Measurements from ENCODE around the gene ASCL1.

Gene ASCL1

DNA sequence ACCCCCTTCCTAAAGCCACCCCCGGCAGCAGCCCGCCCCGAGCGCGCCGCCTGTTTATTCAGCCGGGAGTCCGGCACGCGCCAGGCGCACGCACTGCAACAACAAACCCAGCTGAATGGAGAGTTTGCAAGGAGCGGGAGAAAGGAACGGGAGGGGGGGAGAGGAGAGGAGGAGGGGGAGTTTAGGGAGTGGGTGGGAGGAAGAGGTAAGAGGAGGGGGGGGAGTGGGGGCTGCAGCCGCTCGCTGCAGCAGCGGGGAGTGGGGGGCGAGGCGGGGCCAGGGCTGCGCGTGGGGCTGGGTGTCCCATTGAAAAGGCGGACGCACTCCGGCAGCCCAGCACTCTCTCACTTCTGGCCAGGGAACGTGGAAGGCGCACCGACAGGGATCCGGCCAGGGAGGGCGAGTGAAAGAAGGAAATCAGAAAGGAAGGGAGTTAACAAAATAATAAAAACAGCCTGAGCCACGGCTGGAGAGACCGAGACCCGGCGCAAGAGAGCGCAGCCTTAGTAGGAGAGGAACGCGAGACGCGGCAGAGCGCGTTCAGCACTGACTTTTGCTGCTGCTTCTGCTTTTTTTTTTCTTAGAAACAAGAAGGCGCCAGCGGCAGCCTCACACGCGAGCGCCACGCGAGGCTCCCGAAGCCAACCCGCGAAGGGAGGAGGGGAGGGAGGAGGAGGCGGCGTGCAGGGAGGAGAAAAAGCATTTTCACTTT, at the start of gene ASCL1:
Gene ASCL1, plus strand, starts transcription at position 336 of the 712 bp plus-strand sequence. CDS start 571 bp downstream, outside the sequence.
- DNase-seq (ENCODE audit: low spot score): no peak
- no peak for FAIRE-seq

DNA sequence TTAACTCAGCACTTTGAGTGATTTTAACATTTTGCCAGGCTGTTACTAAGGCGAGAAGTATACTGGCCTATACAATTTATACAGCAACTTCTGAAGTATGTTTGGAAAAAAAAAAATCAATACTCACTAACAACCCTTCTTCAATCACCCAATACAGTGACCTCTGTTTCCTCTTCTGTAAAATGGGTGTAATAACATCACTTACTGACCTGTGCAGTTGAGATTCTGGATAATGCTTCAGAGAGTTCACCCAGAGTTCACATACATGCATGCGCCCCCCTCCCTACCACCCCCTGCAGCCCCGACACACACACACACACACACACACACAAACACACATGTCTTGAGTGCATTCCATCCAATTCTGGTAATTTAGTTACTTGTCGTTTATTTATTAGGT, 49.6 kb upstream of the ASCL1 start:
- FAIRE-seq (no peak), DNase-seq (ENCODE audit: low spot score) (no peak)

DNA sequence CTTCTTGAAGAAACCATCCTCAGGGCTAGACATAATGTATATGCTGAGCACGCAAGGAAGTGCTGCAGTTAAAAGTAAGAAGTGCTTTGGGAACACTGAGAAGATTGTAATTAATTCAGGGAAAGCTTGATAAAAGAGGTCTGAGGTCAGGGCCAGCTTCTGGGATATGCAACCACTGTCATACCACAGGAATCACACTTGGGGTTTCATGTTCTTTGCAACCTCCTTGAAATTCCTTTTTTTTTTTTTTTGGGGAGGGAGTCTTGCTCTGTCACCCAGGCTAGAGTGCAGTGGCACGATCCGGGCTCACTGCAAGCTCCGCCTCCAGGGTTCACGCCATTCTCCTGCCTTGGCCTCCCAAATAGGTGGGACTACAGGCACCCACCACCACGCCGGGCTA, 47.3 kb upstream of the ASCL1 start:
- DNase-seq (ENCODE audit: low spot score) (no peak), FAIRE-seq (no peak)

DNA sequence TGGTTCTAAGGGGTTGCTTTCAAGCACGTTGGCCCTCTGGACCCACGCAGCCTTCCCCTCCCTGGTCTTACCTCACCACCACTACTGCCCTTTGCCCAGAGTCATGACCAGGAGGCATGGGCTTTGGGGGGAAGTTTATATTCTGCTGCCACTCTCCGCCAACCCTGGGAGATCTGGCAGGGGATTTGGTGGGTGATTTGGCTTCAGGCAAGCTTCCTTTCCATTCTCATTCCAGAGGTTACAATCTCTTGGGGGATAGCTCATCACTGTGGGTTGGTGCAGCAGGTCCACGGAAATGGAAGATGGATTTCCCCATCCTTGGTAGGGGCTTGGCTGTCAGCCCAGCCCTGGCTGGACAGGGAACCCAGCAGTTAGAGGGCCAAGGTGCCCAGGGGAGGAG, 46.7 kb upstream of the ASCL1 start:
- FAIRE-seq (no peak), DNase-seq (ENCODE audit: low spot score) (no peak)

DNA sequence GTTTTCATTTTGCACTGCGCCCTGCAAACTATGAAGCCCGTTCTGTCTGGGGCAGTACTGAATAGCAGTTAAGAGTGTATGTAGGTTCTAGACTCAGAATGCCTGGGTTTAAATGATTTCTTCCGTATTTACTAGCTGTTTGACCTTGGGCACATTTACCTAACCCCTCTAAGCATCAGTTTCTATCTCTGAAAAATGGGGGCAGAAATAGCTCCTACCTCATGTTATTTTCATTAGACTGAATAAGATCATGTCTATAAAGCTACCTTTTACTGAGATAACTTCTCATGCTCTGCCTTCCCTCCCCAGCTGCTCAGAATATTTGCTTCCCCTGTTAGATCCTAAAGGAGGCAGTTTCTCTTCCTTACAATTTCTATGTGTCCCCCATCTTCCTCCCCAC, 46.2 kb upstream of the ASCL1 start:
- FAIRE-seq (no peak), DNase-seq (ENCODE audit: low spot score) (no peak)

DNA sequence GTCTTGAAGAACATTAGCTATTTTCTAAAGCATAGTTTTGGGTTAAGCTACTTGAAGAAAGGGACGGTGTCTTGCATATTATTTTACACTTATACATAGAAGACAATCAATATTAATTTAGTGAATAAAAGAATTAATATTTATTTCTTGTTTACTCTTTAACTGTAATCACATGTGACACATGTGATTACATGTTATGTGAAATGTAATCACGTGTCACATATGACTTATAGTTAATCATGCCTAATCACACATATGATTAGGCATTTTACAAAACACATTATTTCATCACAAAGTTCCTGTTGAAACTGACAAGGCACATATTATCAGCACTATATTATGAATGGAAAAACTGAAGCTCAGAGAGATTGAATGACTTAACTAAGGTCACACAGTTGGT, 45.2 kb upstream of the ASCL1 start:
- FAIRE-seq (no peak), DNase-seq (ENCODE audit: low spot score) (no peak)

DNA sequence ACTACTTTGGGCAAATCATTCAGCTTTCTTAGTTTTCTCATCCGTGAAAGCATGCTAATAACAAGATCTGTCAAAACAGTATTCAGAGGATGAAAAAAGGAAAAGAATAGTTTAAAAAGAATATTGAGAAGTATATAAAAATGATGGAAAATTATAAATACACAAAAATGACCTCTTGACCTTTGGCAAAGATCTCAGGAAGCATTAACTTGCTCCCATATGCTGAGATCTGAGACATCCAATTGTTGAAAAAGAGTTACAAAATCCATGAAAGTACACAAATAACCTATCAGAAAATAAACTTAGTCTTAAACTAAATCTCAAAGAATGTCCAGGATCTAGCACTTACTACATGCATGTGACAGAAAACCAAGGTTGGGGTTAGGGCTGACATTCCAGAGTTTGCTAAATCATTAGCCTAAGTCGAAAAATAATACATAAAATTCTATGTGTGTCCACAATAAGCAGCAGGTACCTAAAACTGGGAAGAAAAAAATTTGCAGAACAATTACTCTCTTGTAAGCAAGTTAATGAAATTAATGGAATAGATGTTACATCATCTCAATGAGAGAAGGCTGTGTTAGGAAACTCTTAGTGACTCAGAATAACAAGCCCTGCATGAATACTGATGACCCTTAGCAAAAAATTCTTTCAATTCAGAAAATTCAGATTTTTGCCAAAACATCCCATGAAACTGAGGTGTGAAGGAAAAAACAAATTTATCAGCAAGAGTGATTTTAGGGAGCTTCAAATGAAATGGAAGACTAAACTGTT, 43.8 kb upstream of the ASCL1 start:
- FAIRE-seq (no peak), DNase-seq (ENCODE audit: low spot score) (no peak)

DNA sequence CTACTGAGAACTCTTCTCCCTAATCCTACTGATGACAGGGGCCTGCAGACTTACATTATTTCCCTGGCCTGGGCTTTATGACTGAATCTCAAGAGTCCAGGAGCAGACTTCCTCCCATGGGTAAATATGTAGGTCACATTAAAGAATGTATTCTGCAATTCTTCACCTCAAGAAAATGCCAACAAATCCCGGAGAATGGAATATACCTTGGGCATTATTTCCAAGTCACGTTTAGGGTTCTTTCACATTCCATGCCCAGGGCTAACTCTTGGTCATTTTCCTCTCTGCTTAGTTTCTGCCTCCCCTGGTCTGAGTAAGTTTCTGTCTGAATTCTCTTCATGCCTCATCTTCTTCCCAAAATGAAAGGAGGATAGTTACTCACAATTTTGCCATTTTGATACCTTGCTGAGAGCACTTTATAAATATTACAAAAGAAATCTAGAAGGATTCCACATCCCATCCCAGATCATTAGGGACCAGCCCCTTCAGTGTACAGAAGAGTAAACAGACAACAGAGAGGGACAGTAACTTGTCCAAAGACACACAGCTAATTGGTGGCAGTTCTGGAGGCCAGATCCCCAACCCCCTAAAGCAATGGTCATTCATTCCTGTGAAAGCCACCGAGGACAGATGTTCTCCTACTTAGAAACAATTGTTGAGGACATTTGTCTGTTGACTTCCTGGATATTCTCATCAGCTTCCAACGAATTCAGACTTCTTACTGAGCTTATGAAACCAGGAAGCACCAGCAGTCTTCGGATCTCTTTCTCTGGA, 41.0 kb upstream of the ASCL1 start:
- no peak for DNase-seq (ENCODE audit: low spot score)
- FAIRE-seq: no peak

DNA sequence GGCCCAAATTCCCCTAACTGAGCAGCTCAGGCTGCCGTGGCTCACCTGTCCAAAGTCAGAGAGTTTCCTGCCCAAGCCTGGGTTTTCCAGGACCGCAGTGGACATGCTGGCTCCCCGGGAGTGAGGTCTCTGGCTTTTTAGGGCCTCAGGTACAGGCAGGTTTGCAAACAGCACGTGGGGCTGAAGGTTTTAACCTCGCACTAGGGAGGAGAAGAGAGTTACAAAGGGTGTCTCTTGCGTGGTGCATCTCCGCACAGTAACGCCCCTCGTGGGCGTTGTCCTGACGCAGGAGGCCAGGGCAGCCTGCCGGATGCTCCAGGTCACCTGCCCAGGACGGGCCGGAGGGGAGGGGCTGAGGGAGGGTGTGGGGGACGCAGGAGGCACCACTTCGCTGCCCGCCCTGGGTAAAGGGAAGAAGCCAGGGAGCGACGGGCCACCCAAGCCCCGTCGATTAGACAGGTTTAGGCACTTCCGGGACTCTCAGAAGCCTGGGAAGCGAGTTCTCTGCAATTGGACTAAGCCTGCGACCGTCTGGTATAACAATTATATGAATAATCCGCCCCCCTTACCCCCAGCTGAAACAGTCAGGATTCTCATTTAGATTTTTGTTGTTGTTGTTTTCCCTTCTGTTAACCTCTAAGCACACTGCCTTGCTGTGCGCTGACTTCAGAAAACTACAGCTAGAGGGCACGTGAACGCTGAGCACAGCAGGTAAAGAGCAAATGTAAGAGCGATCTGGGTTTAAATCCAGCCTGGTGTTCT, 40.3 kb upstream of the ASCL1 start, which contains the start of gene PAH:
Gene PAH, minus strand, starts transcription at position 219 of the 762 bp plus-strand sequence. Its CDS starts 114 bp downstream, at position 105.
- no peak for DNase-seq (ENCODE audit: low spot score)
- FAIRE-seq: no peak

DNA sequence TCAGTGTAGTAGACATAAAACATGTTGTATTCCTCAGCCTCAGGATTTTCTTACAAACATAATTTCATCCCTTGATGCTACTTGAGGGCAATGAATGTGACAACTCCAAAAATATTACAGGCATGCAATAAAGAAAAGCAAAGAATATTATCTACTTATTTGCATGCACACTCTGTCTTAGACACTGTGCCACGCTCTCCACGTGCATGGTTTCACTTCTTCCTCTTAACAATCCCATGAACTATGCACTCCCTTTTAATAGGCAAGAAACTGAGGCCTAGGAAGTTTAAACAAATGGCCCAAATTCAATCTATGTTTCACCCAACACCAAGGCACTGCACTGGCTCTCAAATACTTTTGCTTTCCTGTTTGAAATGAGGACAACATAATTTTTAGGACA, 38.6 kb upstream of the ASCL1 start:
- FAIRE-seq (no peak), DNase-seq (ENCODE audit: low spot score) (no peak)

DNA sequence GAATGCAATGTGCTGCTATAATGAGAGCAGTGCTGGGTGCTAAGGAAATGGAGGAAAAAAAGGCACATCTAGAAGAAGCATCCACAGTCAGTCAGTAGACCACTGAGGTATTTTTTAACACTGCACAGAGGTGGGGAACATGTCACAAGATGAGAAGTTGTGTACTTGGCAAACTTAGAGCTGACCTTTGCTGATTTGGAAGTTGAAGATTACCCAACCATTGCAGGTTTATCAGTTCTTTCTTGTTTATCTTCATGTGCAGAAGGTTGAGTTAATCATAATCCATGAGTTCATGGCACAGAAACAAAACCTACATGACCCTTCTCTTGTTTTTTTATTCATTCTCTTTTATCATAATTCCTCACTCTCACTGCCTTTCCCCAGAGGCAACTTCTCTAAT, 37.2 kb upstream of the ASCL1 start:
- no peak for DNase-seq (ENCODE audit: low spot score)

DNA sequence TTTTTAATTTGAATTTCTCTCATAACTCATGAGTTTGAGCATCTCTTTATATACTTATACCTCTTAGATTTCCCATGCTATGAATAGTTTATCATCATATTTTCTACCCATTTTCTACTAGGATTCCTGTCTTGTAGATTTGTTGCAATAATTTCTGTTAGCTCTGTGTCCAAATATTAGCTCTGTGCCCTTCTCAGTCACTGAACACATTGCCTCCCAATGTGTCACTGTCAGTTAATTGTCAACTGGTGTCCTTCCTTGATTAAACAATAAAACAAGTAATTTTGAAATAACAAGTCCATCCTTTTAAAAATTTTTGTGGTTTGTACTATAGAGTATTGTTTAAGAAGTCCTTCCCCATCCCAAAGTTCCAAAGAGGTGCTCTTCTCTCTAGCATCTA, 36.2 kb upstream of the ASCL1 start:
- FAIRE-seq (no peak), DNase-seq (ENCODE audit: low spot score) (no peak)

More for the DNA sequence above, 37.2 kb upstream of the ASCL1 start:
- no peak for FAIRE-seq

DNA sequence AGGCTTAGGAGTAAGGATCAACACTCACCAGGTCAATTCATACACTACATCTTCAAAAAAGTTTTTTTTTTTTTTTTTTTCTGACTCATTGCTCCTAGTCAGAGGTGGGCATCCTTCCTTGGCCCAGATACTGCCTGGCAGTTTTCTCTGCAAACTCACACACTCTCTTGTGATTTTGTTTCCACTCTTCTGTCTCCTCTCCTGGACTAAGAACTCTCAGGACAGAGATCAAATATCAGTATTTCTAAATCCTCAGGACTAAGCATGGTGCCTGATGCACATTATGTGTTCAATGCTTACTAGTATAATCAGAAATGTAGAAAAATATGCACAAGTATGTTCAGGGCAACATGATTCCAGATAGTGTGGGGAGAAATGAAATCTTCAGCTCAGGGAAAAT, 30.3 kb upstream of the ASCL1 start:
- no peak for DNase-seq (ENCODE audit: low spot score)
- FAIRE-seq: no peak

DNA sequence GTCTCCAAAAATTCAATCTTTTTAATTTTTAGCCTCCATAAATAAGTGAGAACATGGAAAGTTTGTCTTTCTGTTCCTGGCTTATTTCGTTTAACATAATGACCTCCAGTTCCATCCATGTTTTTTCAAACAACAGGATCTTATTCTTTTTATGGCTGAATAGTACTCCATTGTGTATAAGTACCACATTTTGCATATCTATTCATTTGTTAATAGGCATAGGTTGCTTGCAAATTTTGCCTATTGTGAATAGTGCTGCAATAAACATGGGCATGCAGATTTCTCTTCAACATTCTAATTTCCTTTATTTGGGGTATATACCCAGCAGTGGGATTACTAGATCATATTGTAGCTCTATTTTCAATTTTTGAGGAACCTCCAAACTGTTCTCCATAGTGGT, 24.3 kb upstream of the ASCL1 start:
- FAIRE-seq (no peak), DNase-seq (ENCODE audit: low spot score) (no peak)

DNA sequence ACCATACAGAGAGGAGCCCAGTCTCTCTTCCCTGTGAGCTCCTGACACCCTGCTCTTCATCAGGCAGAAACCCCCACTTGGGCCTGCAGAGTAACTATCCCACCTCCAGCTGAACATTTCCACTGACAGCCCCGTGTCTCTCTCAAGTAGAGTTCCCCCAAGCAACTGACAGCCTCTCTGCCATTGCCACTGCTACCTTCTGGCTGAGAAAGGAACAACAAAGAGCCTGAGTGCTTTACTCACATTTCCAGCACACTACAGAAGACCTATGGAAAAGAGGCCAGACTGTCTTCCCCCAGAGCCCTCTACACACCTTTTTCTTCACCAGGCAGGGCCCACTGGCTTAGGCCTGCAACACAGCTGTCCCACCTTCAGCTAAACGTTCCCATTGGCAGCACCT, 18.4 kb upstream of the ASCL1 start:
- no peak for FAIRE-seq

DNA sequence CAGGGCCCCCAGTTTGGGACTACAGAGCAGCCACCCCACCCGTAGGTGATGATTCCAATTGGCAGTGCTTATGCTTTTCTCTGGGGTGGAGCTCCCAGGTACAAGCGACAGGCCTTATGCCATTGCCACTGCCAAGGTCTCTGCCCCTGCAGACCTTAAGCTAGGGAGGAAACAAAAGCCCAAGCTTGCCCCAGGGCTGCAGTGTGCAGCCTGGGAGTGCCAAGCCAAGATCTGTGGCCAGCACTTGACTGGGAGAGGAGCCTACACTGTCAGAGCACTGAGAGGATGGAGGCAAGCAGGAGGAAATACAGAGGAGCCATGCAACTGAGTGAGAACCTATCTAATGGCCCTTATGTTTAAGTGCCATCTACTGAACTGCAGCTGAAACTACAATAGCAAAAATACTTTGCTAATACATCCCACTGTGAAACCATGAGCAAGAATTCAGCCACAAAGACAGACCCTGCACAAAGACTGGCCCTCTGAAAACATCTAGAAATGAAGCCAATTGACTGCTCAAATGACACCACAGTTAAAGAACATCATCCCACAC, 17.7 kb upstream of the ASCL1 start:
- no peak for FAIRE-seq

More for the DNA sequence above, 18.4 kb upstream of the ASCL1 start:
- no peak for DNase-seq (ENCODE audit: low spot score)

DNA sequence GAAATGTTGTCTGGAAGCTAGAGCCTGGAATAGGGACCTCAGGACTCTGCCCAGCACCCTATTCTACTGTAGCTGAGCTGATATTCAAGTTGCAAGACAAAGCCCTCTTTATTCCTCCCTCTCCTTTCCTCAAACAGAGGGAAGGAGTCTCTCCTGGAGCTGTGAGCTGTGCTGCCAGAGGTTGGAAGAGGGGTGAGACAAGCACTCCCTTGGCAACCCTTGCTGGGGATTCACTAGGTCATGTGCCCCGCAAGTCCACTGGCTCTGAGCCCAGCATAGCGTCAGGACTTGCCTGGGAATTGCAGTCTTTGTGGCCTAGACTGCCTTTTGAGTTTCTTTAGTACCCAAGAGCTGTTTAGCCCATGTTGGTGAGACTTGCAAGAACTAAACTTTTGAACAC, 11.4 kb upstream of the ASCL1 start:
- DNase-seq (ENCODE audit: low spot score): no peak
- no peak for FAIRE-seq

More for the DNA sequence above, 17.7 kb upstream of the ASCL1 start:
- no peak for DNase-seq (ENCODE audit: low spot score)

DNA sequence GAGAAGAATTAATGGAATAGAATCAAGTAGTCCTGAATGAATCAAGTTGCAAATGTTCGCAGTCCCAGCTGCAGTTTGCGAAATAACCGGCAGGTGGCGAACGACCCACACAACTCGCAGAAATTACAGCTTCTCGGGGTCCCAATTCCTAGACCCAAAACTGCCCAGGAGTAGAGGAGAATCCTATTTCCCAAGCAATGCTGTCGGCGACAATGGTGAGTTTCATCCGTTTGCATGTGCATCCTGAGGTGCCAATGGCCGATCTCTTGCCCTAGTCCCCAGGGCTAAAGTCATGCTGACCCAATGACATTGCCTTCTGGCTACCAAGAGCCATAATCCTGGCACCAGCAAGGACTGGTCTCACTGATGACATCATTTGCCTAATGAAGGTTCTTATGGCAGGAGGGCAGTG, 8.5 kb upstream of the ASCL1 start:
- FAIRE-seq (no peak), DNase-seq (ENCODE audit: low spot score) (no peak)

DNA sequence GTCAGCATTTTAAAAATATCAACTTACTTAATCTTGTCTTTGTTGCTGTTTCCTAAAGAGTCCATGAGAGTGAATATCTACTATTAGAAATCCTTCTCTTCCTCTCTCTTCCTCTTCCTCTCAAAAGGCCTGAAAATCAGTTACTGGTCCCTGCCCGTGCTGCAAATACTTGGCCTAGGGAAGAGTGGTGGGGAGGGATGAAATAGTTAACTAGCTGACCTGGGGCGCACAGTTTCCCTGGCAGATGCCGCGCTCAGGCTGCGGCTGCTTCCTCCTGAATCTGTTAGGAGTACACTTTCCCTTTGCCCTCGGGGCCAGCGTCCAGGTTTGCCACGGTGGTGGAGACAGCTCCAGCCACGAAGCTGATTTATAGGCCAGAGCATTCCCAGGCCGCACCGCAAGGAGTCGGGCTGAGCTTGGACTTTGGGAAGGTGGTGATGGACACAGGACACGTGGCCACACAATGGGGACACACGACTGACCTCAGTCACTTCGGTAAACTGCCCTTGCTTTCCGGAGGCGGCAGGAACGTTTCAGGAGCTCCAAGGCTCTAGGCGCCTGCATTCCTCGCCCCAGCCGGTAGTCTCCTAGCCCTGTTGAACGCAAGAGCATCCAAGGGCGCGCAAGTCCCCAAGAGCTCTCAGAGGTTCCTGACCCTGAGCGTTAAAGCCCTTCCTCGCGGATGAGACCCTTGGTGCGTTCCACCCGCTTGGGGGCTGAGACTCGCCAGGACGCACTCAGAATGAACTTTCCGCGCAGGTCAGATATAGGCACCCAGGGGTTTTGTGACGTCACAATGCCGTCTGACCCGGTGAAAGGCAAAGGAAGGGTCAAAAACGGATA, 7.1 kb upstream of the ASCL1 start:
- DNase-seq (ENCODE audit: low spot score) (no peak), FAIRE-seq (no peak)

Data from RCC 7860 (cell line).